K562 (cell line): Measurements from ENCODE around the gene SPOCD1. TPM values are rescaled to one million over a fixed set of nuclear protein-coding genes. Genes with fewer than 3 reads are reported as not detected.

Experiments
- ATAC-seq: fragments of 200-7000 bp; cut with Tn5 transposase; 3 replicates; pipeline ENCODE4 v1.9.1; 2020; ENCODE audit warnings: moderate library complexity
- BruUV-seq: library from RNA; stranded (reverse); fragments of 400-500 nt; replicated peaks from 2 replicates; lab custom pipeline; 2021; lab: Mats Ljungman, UMichigan
- CTCF ChIA-PET: fragments of 300-600 bp; formaldehyde crosslinking; extraction: SDS; loops from one replicate; lab custom pipeline; 2021; ENCODE audit warnings: low intra/inter-chr PET ratio; lab: Yijun Ruan, JAX
- POLR2A ChIA-PET: fragments of 300-600, 350-650 bp; sonication (Branson Sonifier 250); formaldehyde crosslinking; extraction: SDS; loops from one replicate; lab custom pipeline; 2021; ENCODE audit warnings: antibody characterized with exemption, inconsistent platforms; lab: Yijun Ruan, JAX
- DNase-seq, 4 experiments: peaks; one replicate each; pipeline versions ENCODE4 v3.0.0 to v3.0.0-alpha.2; 2011 to 2018; ENCODE audit warnings: low spot score in 3 of 4, mixed read lengths in 3 of 4; ENCODE audit errors: extremely low read depth in 1 of 4
- FAIRE-seq: peaks from 2 replicates; lab custom pipeline; 2011; peaks lifted over from hg19 to GRCh38; lab: Jason Lieb, UNC
- H2AFZ ChIP-seq: 2 replicates; pipeline ENCODE4 v1.6.0; 2011; ENCODE audit warnings: low read depth, low read length, control low read depth, inconsistent platforms
- H3K27ac ChIP-seq: fragments of 200-600 bp; 3 replicates; pipeline ENCODE4 v1.8.0; 2011; ENCODE audit warnings: low read depth, mild to moderate bottlenecking, control low read depth, inconsistent platforms, low read length, moderate library complexity, mixed read lengths; ENCODE audit errors: extremely low read depth
- H3K27me3 ChIP-seq, 2 experiments: fragments of 300-600 bp in 1 of 2; 2 replicates in 1 of 2; 3 replicates in 1 of 2; pipeline versions ENCODE4 v1.6.0 to v1.8.0; 2011; ENCODE audit warnings: inconsistent platforms in 2 of 2, low read length in 2 of 2, mild to moderate bottlenecking in 1 of 2, mixed read lengths in 1 of 2, moderate library complexity in 1 of 2; ENCODE audit not compliant: control insufficient read depth in 2 of 2, insufficient read depth in 2 of 2
- H3K36me3 ChIP-seq: fragments of 300-600 bp; 3 replicates; pipeline ENCODE4 v1.8.0; 2011; ENCODE audit warnings: mild to moderate bottlenecking, low read length, inconsistent platforms; ENCODE audit not compliant: control insufficient read depth, insufficient read depth
- H3K4me1 ChIP-seq, 2 experiments: fragments of 200-600 bp in 1 of 2; replicated peaks in 1 of 2; 2 replicates in 1 of 2; 3 replicates in 1 of 2; pipeline versions ENCODE4 v1.5.1 to v1.8.0; 2011; ENCODE audit warnings: inconsistent platforms in 2 of 2, low read length in 2 of 2, mild to moderate bottlenecking in 1 of 2, mixed read lengths in 1 of 2, moderate library complexity in 1 of 2; ENCODE audit not compliant: control insufficient read depth in 2 of 2, insufficient read depth in 2 of 2
- H3K4me2 ChIP-seq: 2 replicates; pipeline ENCODE4 v1.6.1; 2011; ENCODE audit warnings: low read length, control low read depth, inconsistent platforms, mixed read lengths; ENCODE audit not compliant: insufficient read depth
- H3K4me3 ChIP-seq: fragments of 200-600 bp; sonication (generic), shearing (Covaris generic); 2 replicates; pipeline ENCODE4 v1.5.1; 2016; ENCODE audit warnings: control low read depth, inconsistent platforms
- H3K79me2 ChIP-seq: fragments of 200-600 bp; 3 replicates; pipeline ENCODE4 v1.8.0; 2011; ENCODE audit warnings: low read length, inconsistent platforms; ENCODE audit not compliant: control insufficient read depth, insufficient read depth
- H3K9ac ChIP-seq, 2 experiments: 2 replicates each; pipeline versions ENCODE4 v1.6.0 to v1.6.1; 2011; ENCODE audit warnings: low read depth in 2 of 2, low read length in 2 of 2, control low read depth in 1 of 2, inconsistent platforms in 1 of 2, mild to moderate bottlenecking in 1 of 2, mixed read lengths in 1 of 2; ENCODE audit not compliant: insufficient read depth in 1 of 2
- H3K9me1 ChIP-seq: one replicate; pipeline ENCODE4 v1.6.0; 2011; ENCODE audit warnings: inconsistent platforms, mild to moderate bottlenecking, low read length, moderate library complexity; ENCODE audit not compliant: control insufficient read depth, insufficient read depth
- H3K9me3 ChIP-seq: replicated peaks from 2 replicates; pipeline ENCODE4 v1.5.1; 2011; ENCODE audit warnings: low read depth, low read length, inconsistent platforms; ENCODE audit not compliant: control insufficient read depth, insufficient read depth
- H4K20me1 ChIP-seq: replicated peaks from 2 replicates; pipeline ENCODE4 v1.6.1; 2011; ENCODE audit warnings: low read length, inconsistent platforms, mixed read lengths; ENCODE audit not compliant: control insufficient read depth, insufficient read depth
- CREB1 ChIP-seq, 2 experiments: sonication (generic) in 1 of 2; formaldehyde crosslinking in 1 of 2; IDR thresholded peaks; 2 replicates each; pipeline versions ENCODE4 v1.6.1 to v1.8.0; 2012 to 2022; ENCODE audit warnings: inconsistent platforms in 1 of 2, mild to moderate bottlenecking in 1 of 2, missing genetic modification reagents in 1 of 2, moderate library complexity in 1 of 2
- DIDO1 ChIP-seq: fragments of 450-650 bp; IDR thresholded peaks from 2 replicates; pipeline ENCODE4 v1.6.1; 2016; ENCODE audit warnings: low read depth, missing biosample characterization, missing genetic modification characterization
- HCFC1 ChIP-seq: IDR thresholded peaks from 2 replicates; pipeline ENCODE4 v1.6.1; 2012; ENCODE audit warnings: low read depth, low read length, improper control_type of control experiment
- HMG20B ChIP-seq: fragments of 250-450 bp; sonication (Bioruptor Pico); IDR thresholded peaks from 2 replicates; pipeline ENCODE4 v1.5.0; 2021; ENCODE audit warnings: mild to moderate bottlenecking
- HMGN3 ChIP-seq: IDR thresholded peaks from 2 replicates; pipeline ENCODE4 v1.6.1; 2011; ENCODE audit warnings: borderline replicate concordance, low read depth, mild to moderate bottlenecking, mixed read lengths, low read length; ENCODE audit not compliant: insufficient read length; ENCODE audit errors: extremely low read depth
- NR3C1 ChIP-seq: sonication (generic); formaldehyde crosslinking; IDR thresholded peaks from 2 replicates; pipeline ENCODE4 v1.8.1; 2022; ENCODE audit warnings: missing genetic modification reagents
- PCBP1 ChIP-seq: fragments of 200-400 bp; formaldehyde crosslinking; IDR thresholded peaks from 2 replicates; pipeline ENCODE4 v1.6.1; 2018; ENCODE audit warnings: mild to moderate bottlenecking, low read depth, low read length; ENCODE audit not compliant: poor library complexity, severe bottlenecking
- PTTG1 ChIP-seq: fragments of 450-650 bp; IDR thresholded peaks from 2 replicates; pipeline ENCODE4 v1.6.1; 2016; ENCODE audit warnings: low read depth, mild to moderate bottlenecking, missing genetic modification characterization, missing compliant biosample characterization
- ZNF316 ChIP-seq: fragments of 450-650 bp; IDR thresholded peaks from 2 replicates; pipeline ENCODE4 v1.6.1; 2016
- WGBS: fragments of 100-300 bp; shearing (Covaris generic); methylation state at CpG from one replicate; pipeline ENCODE4 v1.1.6; 2016; ENCODE audit warnings: low coverage, mixed read lengths; ENCODE audit not compliant: insufficient coverage; ENCODE audit errors: missing lambda C conversion rate; 5-methylcytosine and 5-hydroxymethylcytosine counted together
- in situ Hi-C: fragments of 300-500 bp; cut with MboI; formaldehyde crosslinking; loops from 4 replicates; pipeline ENCODE4 v1.15.0; 2018; ENCODE audit warnings: inconsistent platforms, mixed read lengths
- intact Hi-C: fragments of 100-400 bp; cut with micrococcal nuclease; formaldehyde crosslinking; loops from 2 replicates; pipeline ENCODE4 v1.14.2; 2022
- polyA plus RNA-seq, 8 experiments: library from polyadenylated mRNA; depleted of rRNA in 4 of 8; stranded (reverse) in 5 of 8; unstranded in 3 of 8; fragments of >200 nt; fragmentation: Nextera tagmentation in 2 of 8; fragmentation: Illumina TruSeq in 1 of 8; extraction: Ambion mirVana in 2 of 8; extraction: Trizol in 1 of 8; gene quantifications; 2 replicates each; pipeline versions ENCODE4 v1.2.1 to v1.2.3, GENCODE V29; 2011 to 2014; ENCODE audit warnings: inconsistent platforms in 1 of 8, missing spikeins in 1 of 8
- total RNA-seq, 7 experiments: library from RNA; depleted of rRNA in 6 of 7; stranded (reverse); fragments of >200 nt in 6 of 7; fragmentation: Illumina TruSeq in 2 of 7; extraction: Trizol in 2 of 7; gene quantifications; 2 replicates each; pipeline versions ENCODE4 v1.2.1 to v1.2.3, GENCODE V29; 2011 to 2021; ENCODE audit warnings: low replicate concordance in 1 of 7
- TF ChIP-seq, protein P1 (sequence below): sonication (generic); formaldehyde crosslinking; IDR thresholded peaks from 2 replicates; pipeline ENCODE4 v1.8.1; 2023; ENCODE audit warnings: missing genetic modification reagents, mild to moderate bottlenecking, borderline replicate concordance

SPOCD1 gene
- total and polyA plus RNA-seq, 9 of the 15 experiments (the other 6 are each of a cell fraction or from before 2014, with no cell fraction given), result 0.03 to 0.71 (median 0.26) TPM; not detected in 1

DNA sequence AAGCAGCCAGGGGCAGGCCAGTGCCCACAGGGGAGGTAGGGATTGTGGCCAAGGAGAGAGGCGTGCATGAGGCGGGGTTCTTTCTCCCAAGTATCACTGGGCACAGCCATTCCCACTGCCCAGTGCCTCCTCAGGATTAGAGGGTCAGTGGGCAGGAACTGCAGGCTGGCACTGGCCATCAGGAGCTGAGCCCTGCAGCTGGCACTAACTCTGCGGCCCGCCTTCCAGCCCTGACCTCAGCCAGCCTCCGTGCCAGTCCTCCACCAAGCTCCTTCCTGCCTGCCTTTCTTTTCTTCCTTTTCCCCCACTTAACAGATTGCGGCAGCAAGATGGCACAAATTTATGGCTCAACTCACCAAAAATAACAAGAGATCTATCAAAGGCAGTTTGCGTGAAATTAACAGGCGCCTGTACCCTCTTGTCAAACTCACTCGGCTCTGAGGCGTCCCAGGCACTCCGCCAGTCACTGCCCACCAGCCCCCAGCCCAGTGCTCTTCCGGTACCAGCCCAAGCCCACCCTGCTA lies 62.8 kb downstream of the SPOCD1 start:
- in situ Hi-C loops, result no loop called here

GRCh38 chr1:31752258-31752657 lies 63.6 kb downstream of the SPOCD1 start:
- Histone ChIP-seq H3K9me3 (no peaks in the 10 kb centered on the region), H3K27ac (no peak overlapping the region), H3K4me3 (no peak overlapping the region), H3K36me3 (no peaks in the 10 kb centered on the region)
- no peak for FAIRE-seq
- DNase-seq, result no peak
- no peak for TF ChIP-seq ZNF316
- no peak for TF ChIP-seq HMG20B
- TF ChIP-seq HCFC1, result no peak
- no peak for TF ChIP-seq CREB1 (IDR thresholded peaks at IDR 0.05)
- no peak for TF ChIP-seq CREB1 (CRISPR knock-in tag; IDR thresholded peaks at IDR 0.05)
- TF ChIP-seq, protein P1, sequence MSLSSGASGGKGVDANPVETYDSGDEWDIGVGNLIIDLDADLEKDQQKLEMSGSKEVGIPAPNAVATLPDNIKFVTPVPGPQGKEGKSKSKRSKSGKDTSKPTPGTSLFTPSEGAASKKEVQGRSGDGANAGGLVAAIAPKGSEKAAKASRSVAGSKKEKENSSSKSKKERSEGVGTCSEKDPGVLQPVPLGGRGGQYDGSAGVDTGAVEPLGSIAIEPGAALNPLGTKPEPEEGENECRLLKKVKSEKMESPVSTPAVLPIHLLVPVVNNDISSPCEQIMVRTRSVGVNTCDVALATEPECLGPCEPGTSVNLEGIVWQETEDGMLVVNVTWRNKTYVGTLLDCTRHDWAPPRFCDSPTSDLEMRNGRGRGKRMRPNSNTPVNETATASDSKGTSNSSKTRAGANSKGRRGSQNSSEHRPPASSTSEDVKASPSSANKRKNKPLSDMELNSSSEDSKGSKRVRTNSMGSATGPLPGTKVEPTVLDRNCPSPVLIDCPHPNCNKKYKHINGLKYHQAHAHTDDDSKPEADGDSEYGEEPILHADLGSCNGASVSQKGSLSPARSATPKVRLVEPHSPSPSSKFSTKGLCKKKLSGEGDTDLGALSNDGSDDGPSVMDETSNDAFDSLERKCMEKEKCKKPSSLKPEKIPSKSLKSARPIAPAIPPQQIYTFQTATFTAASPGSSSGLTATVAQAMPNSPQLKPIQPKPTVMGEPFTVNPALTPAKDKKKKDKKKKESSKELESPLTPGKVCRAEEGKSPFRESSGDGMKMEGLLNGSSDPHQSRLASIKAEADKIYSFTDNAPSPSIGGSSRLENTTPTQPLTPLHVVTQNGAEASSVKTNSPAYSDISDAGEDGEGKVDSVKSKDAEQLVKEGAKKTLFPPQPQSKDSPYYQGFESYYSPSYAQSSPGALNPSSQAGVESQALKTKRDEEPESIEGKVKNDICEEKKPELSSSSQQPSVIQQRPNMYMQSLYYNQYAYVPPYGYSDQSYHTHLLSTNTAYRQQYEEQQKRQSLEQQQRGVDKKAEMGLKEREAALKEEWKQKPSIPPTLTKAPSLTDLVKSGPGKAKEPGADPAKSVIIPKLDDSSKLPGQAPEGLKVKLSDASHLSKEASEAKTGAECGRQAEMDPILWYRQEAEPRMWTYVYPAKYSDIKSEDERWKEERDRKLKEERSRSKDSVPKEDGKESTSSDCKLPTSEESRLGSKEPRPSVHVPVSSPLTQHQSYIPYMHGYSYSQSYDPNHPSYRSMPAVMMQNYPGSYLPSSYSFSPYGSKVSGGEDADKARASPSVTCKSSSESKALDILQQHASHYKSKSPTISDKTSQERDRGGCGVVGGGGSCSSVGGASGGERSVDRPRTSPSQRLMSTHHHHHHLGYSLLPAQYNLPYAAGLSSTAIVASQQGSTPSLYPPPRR (CRISPR knock-in tag), result no peak
- no peak for TF ChIP-seq NR3C1
- no peak for TF ChIP-seq HMGN3
- TF ChIP-seq DIDO1, result no peak
- TF ChIP-seq, all 486 proteins: peak for 0
- H3K4me2 ChIP-seq, result no peak overlapping the region
- no TSS peak for BruUV-seq
- peaks cover 39% of the 10 kb centered on the region for H4K20me1 ChIP-seq
- POLR2A ChIA-PET, result interaction anchor here (0.6 to 0.9 kb wide), 2 partner anchors 10 to 47 kb away, joined by 3 to 5 read pairs; no protein-coding TSS in a partner anchor
- WGBS, result 3% methylated on average over 7 of the region's 7 CpGs
- H2AFZ ChIP-seq, result no peak overlapping the region
- peaks cover 0 to 25% of the 10 kb centered on the region in 2 experiments; a peak in 2 of 5 replicates for H3K4me1 ChIP-seq
- peaks cover 26 to 68% of the 10 kb centered on the region in 2 experiments for H3K27me3 ChIP-seq
- in situ Hi-C loops (no loop called here), intact Hi-C loops (no loop called here)
- no peak for ATAC-seq
- H3K9me1 ChIP-seq, result no peaks in the 10 kb centered on the region
- no peaks in the 10 kb centered on the region for H3K79me2 ChIP-seq
- CTCF ChIA-PET, result interaction anchor here (0.6 kb wide), 1 partner anchor 36 kb away, joined by 3 read pairs; no protein-coding TSS in a partner anchor
- no peak overlapping the region for H3K9ac ChIP-seq

More for the DNA sequence above, 62.8 kb downstream of the SPOCD1 start:
- CTCF ChIA-PET, result no interaction called here
- peaks cover 0 to 25% of the 10 kb centered on the region in 2 experiments; a peak in 2 of 5 replicates for H3K4me1 ChIP-seq
- no peaks in the 10 kb centered on the region for H3K9me3 ChIP-seq
- TF ChIP-seq PCBP1, result no peak
- no peak for TF ChIP-seq PTTG1 (tag)
- intact Hi-C loops, result no loop called here
- 13% methylated on average over 12 of the region's 12 CpGs for WGBS
- no peak overlapping the region for H3K4me2 ChIP-seq
- DNase-seq, result no peak
- no peak for ATAC-seq
- FAIRE-seq, result no peak
- no peaks in the 10 kb centered on the region for H3K79me2 ChIP-seq
- H3K36me3 ChIP-seq, result no peaks in the 10 kb centered on the region
- H2AFZ ChIP-seq, result no peak overlapping the region
- peaks cover 27 to 74% of the 10 kb centered on the region in 2 experiments; a peak in 4 of 5 replicates for H3K27me3 ChIP-seq
- H4K20me1 ChIP-seq, result peaks cover 43% of the 10 kb centered on the region
- H3K4me3 ChIP-seq, result no peak overlapping the region
- POLR2A ChIA-PET, result interaction anchor here (0.6 to 0.8 kb wide), 2 partner anchors 48 to 73 kb away, joined by 3 to 5 read pairs; no protein-coding TSS in a partner anchor
- BruUV-seq, result no TSS peak
- no peak overlapping the region for H3K27ac ChIP-seq
- H3K9me1 ChIP-seq, result no peaks in the 10 kb centered on the region
- H3K9ac ChIP-seq, result peak overlapping the region in 1 of 2 experiments; percentile 26; a peak in 1 of 4 replicates
